ENCODE results near the gene FCRL4.

FCRL4 gene

GRCh38 chr1:157597959-157598667 is at the start of gene FCRL4:
TSS of gene FCRL4 (minus strand) at chr1:157598085. CDS start at chr1:157597944, 141 bp downstream.
- DNase-seq = no peak

- no peak for DNase-seq
These were observed 48.3 kb upstream of the FCRL4 start for GRCh38 chr1:157646144-157646543.

- no peak for DNase-seq
These were observed 43.3 kb upstream of the FCRL4 start for GRCh38 chr1:157641177-157641576.

GRCh38 chr1:157639800-157640199 is 41.9 kb upstream of the FCRL4 start:
- no peak for DNase-seq

GRCh38 chr1:157628773-157629172 is 30.9 kb upstream of the FCRL4 start:
- no peak for DNase-seq

- DNase-seq = no peak
These were observed 28.2 kb upstream of the FCRL4 start for GRCh38 chr1:157626099-157626498.

- no peak for DNase-seq
These were observed 26.6 kb upstream of the FCRL4 start for GRCh38 chr1:157624471-157624870.

GRCh38 chr1:157622471-157622870 is 24.6 kb upstream of the FCRL4 start:
- no peak for DNase-seq

GRCh38 chr1:157618190-157618589 is 20.3 kb upstream of the FCRL4 start:
- no peak for DNase-seq

- DNase-seq = no peak
These were observed 2.4 kb upstream of the FCRL4 start for GRCh38 chr1:157600236-157600635.

- no peak for DNase-seq
These were observed 1.5 kb downstream of the FCRL4 start for GRCh38 chr1:157596384-157596783.

- no peak for DNase-seq
These were observed 2.5 kb downstream of the FCRL4 start for GRCh38 chr1:157595356-157595755.

GRCh38 chr1:157585984-157586383 is 11.9 kb downstream of the FCRL4 start:
- DNase-seq = no peak

GRCh38 chr1:157584503-157584902 is 13.4 kb downstream of the FCRL4 start:
- no peak for DNase-seq

GRCh38 chr1:157580828-157581210 is 17.1 kb downstream of the FCRL4 start:
- DNase-seq = no peak

- no peak for DNase-seq
These were observed 17.6 kb downstream of the FCRL4 start for GRCh38 chr1:157580179-157580827.

GRCh38 chr1:157577420-157577819 is 20.5 kb downstream of the FCRL4 start:
- DNase-seq = no peak

- no peak for DNase-seq
These were observed 22.1 kb downstream of the FCRL4 start for GRCh38 chr1:157575744-157576143.

GRCh38 chr1:157574836-157575235 is 23.0 kb downstream of the FCRL4 start:
- DNase-seq = no peak

- no peak for DNase-seq
These were observed 31.2 kb downstream of the FCRL4 start for GRCh38 chr1:157566484-157567300.

GRCh38 chr1:157562515-157562914 is 35.4 kb downstream of the FCRL4 start:
- DNase-seq = no peak

GRCh38 chr1:157558119-157558518 is 39.8 kb downstream of the FCRL4 start:
- no peak for DNase-seq
